Hematopoietic multipotent progenitor cell treated with erythropoietin and hydrocortisone succinate and interleukin-3 and kit ligand, for 17 days (in vitro differentiated cells): Measurements from ENCODE around the gene RAB1B.

Source experiments
- DNase-seq: peaks from one replicate; pipeline ENCODE4 v3.0.0-alpha.2; 2015; ENCODE audit warnings: low spot score

Gene RAB1B

DNA sequence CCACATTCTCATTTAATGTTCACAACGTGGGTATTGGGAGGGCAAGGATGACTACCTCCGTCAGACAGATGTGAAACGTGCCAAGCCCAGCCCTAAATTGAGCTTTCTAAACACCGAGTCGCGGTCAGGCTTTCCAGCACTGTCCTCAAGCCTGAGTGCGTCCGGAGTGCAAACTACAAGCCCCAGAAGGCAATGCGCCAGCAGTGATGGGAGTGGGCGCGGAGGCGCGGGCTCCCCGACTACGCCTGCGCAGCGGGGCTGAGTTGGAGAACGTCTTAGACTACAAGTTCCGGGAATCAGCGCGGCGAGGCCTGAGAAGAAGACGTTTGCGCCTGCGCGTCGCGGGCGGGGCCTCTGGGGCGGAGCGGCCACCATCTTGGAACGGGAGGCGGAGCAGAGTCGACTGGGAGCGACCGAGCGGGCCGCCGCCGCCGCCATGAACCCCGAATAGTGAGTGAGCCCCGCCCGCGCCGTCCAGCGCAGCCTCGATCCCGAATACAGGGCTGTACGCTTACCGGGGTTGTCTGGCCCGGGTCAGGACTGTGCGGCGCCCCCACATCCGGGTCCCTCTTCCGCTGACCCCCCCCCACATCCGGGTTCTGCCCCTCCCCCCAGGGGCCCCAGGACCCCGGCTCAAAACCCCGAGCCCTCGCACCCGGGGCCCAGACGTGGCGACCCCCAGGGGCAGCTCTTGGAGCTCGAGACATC, at the start of gene RAB1B:
Gene RAB1B (plus strand): TSS at position 396 of the 708 bp plus-strand sequence. CDS start 41 bp downstream, at position 437.
- DNase-seq = peak; percentile 100

DNA sequence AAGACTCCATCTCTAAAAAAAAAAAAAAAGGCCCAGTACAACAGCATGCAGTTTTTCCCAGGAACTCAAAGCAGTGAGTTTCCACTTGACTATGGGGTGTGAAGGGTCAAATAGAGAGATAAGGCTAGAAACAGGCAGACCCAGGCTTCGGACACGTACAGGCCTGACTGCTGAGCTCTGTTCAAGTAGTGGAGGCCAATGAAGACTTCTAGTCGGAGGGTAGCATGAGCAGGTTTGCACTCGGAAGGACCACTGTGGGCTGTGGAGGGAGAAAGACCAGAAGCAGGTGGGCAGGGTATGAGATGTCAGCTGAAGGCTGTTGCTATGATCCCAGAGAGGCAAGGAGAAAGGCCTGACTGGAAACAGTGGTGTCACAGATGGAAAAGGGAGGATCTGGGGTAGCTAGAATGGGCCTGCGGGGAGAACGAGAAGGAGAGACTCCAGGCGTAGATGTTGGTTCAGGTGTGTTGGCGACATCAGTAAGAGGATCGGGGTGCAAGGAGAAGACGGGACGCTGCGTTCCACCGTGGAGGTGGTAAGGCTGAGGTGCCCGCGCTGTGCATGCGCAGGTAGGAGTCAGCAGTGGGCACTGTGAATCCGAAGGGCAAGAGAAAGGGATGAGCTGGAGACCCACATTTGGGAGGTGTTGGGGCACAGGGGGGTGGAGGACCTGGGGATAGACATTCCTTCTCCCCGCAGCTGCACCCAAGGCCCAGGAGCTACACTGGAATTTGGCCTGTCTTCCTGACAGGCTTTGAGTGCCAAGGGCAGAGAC, 49.4 kb upstream of the RAB1B start:
- DNase-seq = no peak

DNA sequence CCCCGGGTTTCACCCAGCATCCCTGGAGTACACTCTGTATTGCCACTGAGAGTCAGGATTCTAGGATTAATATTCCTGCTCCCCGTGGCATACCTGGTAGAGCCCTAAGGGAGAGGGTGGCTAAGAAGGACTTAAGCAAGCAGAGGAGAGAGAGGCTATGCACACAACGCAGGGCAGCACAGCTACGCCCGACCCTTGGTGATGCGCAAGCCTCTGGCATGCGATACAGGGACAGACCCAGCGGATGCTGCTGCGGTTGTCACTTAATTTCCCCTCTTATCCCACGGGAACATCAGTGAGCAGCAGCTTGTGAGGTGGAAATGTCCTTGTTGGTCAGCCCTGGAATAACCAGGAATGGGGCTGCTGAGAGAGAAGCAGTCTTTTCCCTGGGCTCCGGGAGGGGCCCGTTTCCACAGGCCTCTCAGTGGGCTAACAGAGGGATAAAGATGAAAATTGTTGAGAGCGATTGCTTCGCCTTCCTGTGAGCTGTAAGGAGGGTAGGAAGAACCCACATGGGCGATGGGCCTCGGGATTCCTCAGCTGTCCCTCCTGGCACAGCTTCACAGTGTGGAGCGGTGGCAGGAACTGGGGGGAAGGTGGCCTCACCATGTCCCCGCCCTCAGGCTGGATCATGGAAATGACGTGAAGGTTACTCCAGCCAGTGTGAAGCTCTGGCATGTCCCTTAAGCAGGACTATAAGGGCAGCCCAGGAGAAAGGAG, 48.4 kb upstream of the RAB1B start:
- no peak for DNase-seq

DNA sequence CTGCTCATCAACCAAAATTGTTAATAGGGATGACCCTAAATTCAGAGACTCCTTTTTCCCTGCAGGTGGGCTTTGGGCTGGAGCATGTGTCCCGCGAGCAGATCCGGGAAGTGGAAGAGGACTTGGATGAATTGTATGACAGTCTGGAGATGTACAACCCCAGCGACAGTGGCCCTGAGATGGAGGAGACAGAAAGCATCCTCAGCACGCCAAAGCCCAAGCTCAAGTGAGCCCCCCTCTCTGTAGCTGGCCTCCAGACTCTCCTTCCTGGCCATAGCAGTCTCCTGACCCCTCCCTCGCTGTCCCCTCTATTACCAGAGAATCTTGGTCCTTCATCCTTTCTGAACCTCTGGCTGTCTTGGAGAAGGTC, 47.9 kb upstream of the RAB1B start:
- DNase-seq = no peak

DNA sequence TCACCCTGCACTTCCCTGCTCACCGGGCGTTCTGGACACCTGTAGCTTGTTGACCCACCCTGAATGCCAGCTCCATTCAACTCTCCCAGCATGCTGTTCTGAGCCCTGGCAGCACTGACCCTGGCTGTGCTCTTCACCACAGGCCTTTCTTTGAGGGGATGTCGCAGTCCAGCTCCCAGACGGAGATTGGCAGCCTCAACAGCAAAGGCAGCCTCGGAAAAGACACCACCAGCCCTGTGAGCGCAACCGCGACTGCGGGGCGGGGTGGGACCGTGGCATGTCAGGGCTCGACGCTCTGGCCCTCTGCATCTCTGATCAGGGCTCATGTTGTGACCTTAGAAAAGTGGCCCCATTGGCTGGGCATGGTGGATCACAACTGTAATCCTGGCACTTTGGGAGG, 47.4 kb upstream of the RAB1B start:
- no peak for DNase-seq

DNA sequence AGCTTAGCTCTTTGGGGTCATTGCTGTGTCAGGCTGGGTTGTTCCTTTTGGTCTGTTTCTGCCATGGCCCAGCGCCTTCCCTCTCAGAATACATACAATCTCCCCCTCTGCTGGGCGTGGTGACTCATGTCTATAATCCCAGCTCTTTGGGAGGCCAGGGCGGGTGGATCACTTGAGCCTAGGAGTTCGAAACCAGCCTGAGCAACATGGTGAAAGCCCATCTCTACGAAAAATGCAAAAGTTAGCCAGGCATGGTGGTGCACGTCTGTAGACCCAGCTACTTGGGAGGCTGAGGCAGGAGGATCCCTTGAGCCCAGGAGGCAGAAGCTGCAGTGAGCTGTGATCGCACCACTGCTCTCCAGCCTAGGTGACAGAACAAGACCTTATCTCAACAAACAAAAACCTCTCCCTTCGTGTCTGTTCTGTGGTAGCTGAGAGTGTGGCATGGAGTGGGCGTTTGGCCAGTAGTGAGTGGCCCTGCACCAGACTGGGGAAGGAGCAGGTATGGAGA, 46.7 kb upstream of the RAB1B start:
- no peak for DNase-seq

DNA sequence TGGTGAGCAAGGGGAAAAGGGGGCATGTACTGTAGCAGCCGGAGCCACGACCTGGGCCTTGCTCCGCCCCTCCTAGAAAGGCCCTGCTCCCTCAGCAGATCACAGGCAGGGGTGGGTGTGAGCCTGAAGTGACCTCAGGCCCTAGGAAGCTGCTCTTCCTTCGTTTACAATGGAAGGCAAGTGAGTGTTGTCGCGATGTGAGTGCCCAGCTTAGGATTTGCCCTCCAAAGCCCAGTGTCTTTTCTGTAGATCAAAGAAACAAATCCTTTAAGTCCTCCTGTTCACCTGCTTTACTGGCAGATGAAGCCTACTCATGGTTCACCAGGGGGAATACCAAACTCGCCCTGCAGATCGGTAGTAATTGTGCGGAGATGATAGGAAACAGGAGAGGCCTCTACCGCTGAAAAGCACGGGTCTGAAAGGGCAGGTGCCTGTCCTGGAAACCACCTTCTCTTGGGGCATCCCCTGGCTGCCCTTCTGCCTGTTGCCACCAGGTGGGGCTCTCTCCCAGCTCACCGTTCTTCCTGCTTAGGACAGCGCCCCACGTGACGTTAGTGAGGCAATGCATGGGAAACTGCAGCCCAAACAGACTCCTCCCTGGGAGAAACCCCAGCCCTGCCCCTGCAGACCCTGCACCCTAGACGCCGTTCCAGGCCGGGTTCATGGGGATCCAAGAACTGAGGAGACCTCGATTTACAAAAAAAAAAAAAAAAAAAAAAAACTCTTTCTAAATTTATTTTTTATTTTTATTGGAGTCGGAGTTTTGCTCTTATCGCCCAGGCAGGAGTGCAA, 45.9 kb upstream of the RAB1B start:
- DNase-seq = peak; percentile 96

DNA sequence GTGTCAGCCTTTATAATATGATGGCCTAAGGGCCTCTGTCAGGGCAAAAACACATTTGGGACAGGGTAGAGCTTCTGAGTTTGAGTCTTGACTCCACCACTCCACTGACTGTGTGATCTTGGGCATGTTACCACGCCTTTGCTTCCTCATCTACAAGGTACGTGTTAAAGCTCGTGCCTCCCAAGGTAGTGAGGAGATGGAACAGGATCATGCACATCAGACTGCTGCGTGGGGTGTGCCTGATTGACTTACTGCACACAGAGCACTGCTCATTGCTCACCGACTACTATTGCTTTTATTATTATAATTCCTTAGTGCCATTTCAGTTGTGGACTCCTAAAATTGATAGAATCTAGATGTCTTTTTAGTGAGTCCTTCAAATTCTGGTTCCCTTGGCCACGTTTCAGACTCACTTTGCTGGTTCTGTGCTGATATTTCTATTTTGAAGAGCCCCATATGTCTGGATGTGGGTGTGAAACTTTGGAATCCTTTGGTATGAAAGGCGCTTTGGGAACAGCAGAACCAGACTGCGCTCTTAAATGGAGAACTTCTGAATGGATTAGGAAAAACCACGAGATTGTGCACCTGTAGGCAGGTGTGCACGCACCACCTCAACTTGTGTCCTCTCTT, 44.1 kb upstream of the RAB1B start:
- DNase-seq = no peak

DNA sequence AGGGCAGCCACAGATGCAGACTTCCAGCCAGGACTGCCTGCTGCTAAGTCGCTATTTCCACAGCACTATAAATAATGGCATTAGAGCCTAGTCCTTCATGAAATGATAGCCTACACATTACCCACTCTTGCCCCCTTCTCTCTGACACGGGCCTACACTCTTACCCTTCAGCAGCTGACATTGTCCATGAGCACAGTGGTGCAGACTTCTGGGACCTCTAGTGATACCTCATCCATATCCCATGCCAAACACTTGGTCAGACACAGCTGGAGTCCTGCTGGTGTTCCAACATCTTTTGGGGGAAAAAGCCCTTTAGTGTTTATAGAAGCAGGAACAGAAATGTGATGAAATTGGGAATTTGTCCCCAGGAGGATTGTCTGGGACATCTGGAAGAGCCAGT, 43.4 kb upstream of the RAB1B start:
- no peak for DNase-seq

DNA sequence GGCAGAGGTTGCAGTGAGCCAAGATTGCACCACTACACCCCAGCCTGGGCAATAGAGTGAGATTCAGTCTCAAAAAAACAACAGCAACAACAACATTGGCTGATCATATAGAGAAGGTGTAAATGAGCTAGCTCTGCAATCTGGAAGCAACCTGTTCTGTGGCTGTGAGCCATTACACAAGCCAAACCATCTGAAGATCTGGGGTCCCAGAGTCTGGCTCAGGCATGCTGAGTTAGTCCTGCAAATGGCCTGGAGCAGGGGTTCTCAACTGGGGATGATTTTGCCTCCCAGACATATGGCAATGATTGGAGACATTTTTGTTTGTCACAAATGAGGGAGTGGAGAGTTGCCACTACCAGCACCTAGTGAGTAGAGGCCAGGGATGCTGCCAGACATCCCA, 42.3 kb upstream of the RAB1B start:
- no peak for DNase-seq

DNA sequence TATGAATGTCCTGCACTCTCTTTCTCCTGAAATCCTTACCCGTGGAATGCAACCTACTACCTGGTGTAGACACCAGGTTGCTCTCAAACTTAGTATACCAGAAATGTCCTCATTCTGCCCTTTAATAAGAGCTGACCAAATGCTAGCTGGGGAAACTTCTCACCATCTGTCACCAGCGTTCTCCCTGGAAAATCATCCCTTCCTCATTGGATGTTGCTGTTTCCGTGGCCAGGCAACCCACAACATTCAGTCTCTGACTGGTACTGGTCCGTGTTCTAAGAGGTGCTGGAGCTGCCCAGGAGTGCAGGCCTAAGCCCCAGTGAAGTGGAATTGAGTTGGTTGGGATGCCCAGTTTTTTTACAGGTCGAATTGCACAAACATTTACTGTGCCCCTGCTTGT, 40.7 kb upstream of the RAB1B start:
- no peak for DNase-seq

DNA sequence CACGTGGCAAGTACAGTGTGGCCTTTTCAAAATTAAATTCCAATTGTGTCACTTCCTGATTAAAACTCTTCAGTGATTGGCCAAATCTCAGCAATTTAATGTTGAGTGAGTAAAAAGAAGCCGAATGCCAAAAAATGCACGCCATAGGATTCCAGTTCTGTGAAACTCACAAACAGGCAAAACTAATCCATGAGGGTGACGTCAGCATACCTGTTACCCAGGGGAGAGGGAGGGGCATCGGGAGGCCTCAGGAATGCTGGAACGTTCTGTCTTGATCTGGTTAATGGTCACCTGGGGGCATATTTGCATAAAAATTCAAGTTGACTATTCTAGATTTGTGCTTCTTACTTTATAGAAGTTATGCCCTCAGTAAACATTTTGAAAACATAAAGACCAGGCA, 39.9 kb upstream of the RAB1B start:
- no peak for DNase-seq

DNA sequence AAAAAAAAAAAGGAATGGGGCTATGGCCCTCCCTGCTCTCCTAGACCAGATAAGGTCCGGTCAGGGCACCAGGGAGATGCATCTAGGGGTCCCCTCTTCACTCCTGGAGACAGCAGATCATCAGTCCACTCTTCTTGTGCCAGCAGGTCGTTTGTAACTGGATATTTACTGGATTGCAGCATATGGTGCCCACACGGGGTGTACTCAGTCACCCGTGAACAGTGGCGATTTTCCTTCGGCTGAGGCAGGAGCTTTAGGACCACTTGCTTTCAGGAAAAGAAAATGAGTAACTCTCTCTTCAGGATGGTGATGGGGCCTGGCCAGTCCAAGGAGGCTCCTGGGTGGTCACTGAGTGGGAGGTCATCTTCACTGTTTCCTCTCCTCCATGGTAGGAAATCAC, 38.3 kb upstream of the RAB1B start:
- DNase-seq = no peak

DNA sequence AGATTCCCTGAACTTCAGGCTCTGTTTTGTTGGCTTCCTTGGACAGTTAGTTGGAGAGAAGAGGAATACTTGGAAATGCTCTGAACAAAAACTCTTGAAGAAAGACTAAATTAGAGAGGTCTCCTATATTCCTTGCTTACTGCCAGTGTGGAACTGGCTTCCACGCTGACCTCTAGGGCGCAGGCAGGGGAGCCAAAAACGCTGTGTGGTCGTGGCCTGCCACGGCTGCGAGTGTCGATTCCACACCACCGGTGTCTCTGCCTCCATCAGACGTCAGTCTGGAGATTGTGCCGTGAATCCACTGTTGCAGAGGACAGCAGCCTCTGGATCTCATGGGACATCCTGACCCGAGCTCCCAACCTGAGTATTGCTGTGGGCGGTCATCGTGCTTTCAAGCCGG, 37.5 kb upstream of the RAB1B start:
- DNase-seq = no peak

DNA sequence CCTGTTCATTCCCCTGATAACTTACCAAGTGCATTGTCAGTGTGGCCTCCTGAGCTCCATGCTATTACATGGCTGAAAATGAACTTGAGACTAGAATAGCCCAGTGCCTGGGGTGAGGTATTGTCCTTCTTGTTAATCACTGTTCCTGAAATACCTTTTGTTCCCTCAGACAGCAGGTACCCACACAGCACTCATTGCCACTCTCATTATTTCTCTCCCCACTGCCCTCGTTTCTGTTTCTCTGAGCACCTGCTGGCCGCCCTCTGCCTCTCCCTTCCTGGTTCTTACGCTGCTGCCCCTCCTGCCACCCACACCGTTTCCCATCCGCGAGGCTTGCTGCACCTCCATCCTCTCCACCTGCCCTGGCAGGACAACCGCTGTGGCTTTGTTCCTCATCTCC, 36.9 kb upstream of the RAB1B start:
- DNase-seq = no peak

DNA sequence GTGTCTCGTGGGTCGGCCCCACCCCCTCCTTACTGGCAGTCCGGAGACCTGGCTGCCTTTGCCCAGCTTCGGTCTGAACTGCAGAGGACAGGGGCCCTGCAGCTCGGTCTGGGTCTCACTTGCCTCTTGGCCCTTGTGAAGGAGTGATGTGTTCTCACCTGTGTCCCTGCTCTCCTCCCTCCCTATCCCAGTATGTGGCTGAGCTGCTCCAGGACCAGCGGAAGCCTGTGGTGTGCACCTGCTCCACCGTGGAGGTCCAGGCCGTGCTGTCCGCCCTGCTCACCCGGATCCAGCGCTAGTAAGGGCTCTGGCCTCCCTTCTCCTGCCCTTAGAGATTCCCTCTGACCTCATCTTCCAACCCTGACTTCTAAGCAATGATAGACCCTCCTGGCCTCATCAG, 35.7 kb upstream of the RAB1B start:
- no peak for DNase-seq

DNA sequence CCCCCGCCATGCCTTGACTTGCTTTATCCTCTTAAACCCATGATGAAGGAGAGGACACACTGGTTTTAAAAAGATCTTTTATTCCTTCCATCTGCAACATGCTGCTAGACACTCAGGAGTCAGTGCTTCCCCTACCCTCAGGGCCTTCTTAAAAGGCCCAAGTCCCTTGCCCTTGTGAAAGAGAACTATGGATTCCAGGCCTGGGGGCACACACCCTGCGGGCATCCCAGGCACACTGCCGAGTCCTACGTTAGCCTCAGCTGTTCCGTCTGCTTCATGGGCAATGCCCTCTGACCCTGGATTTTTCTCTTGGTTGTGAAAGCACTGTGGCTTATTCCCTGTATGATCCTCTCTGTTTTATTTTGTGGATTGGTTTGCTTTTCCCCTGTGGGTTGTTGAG, 35.1 kb upstream of the RAB1B start:
- no peak for DNase-seq

DNA sequence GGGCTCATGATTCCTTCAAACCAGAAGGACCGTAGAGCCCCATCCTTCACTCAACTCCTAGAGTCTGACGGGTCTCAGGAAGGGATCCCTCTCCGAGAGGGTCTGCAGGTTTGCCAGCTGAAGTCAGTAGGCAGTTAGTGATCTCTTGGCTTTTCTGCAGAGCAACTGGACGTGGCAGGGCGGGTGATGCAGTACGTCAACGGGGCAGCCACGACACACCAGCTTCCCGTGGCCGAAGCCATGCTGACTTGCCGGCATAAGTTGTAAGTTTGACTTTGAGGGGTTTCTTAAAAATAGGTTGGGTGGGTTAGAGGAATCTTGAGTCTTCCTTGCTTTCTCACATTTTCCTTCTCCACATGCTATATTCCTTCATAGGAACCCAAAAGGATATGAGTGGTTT, 33.3 kb upstream of the RAB1B start:
- no peak for DNase-seq

DNA sequence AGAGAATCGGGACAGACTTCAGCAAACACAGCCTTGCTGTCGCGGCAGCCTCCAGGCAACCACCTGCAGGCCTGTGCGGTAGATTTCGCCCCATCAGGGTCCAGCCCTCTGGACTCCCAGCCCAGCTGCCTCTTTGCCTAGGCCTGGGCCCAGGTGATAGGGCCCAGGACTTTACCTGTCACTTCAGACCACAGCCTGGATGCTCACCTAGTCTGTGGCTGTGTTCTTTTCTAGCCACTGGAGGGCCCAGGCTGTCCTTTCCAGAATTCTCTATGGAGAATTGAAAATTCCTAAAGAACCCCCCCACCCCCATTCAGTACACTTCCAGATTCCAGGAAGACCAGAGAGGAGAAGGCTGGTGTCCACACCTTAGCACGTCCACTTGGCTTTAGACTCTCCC, 30.6 kb upstream of the RAB1B start:
- DNase-seq = no peak

DNA sequence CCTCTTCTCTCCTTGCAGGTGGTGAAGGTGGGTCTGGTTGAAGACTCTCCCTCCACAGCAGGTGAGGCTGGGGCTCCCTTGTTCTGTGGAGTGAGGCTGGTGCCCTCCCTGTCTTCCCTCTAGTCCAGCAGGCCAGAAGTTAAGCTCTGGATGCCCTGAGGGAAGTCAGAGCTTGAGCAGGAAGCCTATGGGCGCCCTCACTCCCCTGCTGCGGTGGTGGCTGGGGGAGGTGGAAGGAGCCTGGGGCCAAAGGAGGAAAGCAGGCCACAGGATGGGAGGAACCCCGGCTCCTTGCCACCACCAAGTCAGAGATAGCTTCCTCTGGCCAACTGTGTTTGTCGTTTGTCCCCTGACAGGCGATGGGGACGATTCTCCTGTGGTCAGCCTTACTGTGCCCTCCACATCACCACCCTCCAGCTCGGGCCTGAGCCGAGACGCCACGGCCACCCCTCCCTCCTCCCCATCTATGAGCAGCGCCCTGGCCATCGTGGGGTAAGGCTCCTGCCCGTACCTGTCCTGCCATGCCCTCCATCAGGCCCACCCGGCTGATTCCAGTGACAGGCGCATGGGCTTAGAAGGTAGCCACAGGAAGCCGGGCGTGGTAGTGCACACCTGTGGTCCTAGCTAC, 29.5 kb upstream of the RAB1B start:
- DNase-seq = no peak

DNA sequence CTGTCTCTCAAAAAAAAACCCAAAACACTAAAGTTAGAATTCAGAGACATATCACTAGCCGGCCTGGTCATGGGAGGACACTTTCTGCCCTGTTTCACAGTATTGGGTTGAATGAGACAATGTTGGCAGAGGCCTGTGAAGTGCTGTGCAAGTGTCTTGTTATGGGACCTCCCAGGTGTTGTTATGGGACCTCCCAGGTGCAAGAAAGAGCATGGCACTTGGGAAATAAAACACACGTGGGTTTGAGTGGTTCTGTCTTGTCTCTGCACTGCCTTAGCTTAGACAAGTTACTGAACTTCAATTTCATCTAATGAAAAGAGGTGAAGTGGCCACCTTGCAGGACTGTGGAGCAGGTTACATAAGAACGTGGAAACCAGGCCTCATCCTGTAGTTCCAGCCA, 28.9 kb upstream of the RAB1B start:
- no peak for DNase-seq
